GM18868 (cell line): ENCODE data around the gene PTPRF.

Source experiments
- ATAC-seq: cut with Tn5 transposase; IDR thresholded peaks from one replicate; pipeline ENCODE4 v1.9.1; 2021; ENCODE audit warnings: mild to moderate bottlenecking, moderate library complexity; ENCODE audit not compliant: unreplicated experiment

Gene PTPRF

DNA sequence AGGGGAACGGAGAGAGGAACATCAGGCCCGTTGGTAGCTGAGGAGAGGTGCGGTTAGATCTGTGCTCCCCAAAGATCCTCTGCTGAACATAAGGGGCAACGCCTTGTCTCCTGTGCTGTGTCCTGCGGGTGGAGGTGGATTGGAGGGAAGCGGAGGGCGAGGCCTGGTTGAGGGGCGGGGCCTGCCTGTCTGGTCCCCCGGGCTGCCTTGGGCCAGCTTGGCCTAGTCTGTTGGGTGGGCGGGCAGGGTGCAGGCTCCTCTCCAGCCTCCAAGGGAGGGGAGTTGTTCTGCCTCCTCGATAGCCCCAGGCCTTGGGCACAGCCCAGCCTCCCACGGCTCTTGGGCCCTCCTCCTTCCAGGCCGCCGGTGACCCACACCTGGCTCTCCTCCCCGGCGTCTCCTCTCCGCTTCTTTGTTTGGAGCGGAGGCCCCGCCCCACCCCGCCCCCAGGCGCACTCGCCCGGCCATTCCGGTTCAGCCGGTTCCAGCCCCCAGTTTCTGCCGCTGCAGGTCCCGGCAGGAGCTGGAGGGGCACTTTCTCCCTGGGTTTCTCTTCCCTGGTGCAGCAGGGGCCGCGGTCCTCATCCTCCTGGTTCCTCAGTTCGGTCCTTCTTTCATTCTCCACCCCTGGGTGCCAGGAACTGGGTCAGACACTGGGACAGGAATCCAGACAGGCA, 19.4 kb downstream of the PTPRF start:
- no peak for ATAC-seq

DNA sequence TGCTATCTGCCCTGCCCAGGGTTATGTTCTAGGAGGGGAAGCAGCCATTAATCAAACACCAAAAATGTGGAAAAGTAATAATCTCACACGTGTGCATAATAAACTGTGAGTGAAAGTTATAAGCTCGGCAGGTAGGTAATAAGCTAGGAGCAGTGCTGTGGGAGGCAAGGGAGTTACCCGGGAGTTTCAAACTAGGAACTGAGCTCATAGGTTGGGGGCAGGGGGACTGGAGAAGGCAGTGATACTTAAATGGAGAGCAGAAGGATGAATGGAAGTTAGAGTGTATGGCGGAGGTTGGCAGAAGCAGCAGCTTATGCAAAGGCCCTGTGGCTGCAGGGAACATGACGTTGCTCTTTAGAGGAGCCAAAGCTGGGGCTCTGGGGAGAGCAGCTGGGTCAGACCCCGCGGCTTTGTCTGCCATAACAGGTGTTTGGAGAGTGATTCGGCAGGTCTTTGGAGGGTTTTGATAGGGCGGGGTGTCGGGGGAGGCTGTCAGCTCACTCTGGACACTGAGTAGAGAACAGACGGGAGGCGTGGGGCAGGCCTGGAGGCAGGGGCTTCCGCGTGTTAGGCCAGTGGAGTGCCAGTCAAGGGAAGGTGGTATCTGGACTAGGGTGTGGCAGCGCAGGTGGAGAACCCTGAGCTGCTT, 20.0 kb downstream of the PTPRF start:
- ATAC-seq: no peak

GRCh38 chr1:43551396-43551888, 20.8 kb downstream of the PTPRF start:
- ATAC-seq: no peak

- ATAC-seq: no peak
These were observed 21.5 kb downstream of the PTPRF start for GRCh38 chr1:43552059-43552742.

DNA sequence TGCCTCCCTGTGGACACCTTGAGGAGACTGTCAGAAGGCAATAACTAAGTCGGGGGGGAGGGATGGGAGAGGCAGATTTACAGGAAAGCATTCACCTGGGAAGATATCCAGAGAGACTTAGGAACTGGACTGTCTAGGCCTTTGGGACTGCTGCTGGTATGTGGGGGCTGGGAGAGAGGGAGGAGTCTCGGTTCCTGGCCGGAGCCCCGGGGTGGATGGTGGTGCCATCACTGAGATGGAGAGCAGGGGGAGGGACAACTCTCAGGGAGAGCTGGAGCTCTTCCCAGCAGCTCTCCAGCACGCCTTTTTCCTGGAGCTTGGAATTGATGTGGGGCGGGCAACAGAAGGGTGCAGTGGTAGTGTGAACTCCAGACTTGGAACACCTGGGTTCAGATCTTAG, 22.1 kb downstream of the PTPRF start:
- no peak for ATAC-seq

DNA sequence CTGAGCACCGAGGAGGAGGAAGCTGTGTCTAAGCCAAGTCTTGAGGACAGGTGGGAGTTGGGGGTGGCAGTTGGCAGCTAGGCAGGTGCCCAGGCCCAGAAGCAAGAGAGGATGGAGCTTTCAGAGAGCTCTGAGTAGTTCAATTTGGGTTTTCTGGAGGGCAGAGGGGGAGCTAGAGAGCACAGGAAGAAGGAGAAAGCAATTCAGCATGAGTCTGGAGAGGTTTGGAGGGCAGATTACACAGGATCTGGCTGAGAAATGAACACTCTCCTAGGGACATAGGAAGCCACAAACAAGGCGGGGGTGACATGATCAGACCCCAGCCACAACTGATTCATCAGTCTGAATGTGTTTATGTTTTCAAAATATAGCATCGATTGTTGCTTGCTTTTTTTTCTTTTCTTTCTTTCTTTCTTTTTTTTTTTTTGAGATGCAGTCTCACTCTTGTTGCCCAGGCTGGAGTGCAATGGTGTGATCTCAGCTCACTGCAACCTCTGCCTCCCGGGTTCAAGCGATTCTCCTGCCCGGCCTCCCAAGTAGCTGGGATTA, 23.8 kb downstream of the PTPRF start:
- no peak for ATAC-seq

DNA sequence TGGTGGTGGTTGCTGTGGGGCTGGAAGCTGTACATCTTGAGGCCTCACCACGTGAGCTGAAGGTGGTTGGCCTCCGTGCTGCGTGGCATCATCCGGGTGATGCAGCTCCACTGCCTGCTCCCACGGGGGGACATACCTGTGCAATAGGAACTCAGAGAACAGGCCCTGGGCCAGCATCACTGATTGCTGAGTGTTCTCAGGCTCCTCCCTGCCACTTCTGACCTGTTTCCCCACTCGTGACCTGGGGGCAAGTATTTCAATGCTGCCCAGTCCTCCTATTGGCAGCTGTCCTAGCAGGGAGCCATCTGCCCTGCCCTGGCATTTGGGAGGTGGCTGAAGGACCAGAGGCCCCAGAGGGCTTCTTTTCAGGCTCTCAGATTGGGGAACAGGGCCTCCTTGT, 26.1 kb downstream of the PTPRF start:
- ATAC-seq: no peak

DNA sequence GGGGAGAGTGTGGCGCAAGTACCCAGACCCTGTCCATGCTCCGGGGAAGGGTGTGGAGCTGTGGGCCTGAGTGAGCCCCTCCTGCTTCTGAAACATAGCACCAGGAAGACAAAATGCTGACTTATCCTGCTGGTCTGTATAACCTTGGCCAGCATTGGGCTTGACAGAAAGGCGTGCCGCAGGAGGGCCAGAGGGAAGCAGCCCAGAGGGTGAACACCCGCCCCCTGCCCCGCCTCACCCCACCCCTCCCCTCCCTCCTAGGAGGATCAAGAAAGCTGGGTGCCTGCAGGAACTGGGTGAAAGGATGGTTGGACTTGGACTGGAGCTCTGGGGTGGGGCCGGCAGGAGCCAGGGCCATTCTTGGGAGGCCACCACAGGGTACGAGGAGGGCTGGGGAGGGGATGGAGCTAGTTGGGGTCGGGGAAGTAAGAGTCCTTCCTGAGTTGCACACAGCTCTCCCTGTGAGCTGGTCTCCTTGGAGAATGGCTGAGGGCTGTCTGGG, 27.1 kb downstream of the PTPRF start:
- no peak for ATAC-seq

- ATAC-seq: no peak
These were observed 27.7 kb downstream of the PTPRF start for GRCh38 chr1:43558346-43558841.

- ATAC-seq: no peak
These were observed 29.0 kb downstream of the PTPRF start for GRCh38 chr1:43559714-43560113.

DNA sequence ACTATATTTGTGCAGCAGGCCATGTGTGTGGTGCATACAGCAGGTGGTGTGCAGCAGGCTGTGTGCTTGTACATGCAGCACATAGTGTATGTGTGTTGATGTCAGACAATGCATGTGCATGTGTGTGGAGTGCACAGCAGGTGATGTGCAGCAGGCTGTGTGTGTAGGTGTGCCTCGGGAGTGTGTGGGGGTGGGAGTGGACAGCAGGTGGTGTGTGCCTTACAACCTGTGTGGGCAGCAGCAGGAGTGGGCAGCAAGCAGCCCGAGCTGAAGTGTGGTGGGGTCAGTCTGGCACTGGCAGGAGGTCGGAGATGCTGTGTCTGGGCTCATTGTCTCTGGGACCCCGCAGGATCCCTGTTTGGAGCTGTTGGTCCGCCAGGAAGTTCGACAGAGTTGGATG, 29.6 kb downstream of the PTPRF start:
- no peak for ATAC-seq

DNA sequence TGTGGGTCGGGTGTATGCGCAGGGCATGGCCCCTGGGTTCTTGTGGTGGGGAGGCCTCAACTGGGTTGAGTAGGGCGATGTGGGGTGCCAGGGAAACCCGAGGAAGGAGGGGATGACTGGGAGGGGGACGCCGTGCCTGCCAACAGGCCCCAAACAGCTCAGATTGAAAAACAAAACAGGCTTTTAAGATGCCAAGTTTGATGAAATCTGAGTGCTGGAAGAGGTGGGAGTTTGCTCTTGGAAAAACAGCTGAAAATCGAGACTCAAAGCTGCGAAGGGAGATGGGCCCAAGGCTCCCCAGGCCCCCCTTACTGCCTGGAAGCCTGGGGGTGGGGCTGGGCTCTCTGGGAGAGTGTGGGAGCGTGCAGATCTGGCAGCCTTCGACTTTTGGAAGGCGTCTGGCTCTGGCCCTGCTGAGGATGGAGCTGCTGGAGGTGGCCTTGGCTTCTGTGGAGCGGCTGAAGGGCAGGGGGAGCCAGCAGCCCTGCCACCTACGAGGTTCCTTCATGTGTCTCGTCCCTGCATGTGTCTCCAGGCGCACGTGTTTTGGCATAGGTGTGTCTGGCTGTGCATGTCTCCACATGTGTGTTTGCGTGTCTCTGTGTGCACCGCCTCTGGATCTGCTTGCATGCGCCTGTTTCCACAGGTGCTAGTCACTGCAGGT, 33.3 kb downstream of the PTPRF start:
- no peak for ATAC-seq

DNA sequence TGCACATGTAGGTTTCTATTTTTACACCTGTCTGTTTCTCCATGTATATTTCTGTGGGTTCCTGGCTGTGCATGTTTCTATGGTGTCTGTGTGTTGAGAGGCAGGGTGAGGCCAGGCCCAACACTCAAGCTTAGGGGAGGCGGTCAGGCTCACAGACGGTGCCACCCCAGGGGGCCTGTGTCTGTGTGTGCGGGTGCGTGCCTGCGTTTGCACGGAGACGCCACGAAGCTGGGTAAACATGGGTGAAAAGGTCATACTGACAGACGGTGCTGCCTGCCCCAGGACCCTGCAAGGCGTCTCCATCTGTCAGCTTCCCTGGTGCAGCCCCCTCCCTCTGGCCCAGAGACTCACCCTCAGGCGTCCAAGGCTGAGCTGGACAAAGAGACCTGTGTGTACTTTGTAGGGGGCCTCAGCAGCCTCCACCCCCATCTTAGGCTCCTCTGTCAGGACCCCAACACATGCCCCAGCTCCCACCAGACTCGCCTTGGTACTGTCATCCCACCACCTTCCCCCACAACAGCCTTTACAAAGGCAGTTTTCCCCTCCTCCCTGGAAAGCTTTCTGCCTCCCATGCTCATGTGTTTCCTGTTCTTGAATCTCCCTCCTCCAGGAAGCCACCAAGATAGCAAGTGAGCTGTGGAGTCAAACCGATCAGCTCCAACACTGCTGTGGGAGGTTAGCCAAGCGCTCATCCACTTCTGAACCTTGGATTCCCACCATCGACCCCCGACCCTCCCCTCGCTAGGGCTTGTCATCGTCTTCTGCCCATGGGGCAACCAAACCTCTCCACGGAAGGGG, 34.1 kb downstream of the PTPRF start:
- ATAC-seq: no peak

DNA sequence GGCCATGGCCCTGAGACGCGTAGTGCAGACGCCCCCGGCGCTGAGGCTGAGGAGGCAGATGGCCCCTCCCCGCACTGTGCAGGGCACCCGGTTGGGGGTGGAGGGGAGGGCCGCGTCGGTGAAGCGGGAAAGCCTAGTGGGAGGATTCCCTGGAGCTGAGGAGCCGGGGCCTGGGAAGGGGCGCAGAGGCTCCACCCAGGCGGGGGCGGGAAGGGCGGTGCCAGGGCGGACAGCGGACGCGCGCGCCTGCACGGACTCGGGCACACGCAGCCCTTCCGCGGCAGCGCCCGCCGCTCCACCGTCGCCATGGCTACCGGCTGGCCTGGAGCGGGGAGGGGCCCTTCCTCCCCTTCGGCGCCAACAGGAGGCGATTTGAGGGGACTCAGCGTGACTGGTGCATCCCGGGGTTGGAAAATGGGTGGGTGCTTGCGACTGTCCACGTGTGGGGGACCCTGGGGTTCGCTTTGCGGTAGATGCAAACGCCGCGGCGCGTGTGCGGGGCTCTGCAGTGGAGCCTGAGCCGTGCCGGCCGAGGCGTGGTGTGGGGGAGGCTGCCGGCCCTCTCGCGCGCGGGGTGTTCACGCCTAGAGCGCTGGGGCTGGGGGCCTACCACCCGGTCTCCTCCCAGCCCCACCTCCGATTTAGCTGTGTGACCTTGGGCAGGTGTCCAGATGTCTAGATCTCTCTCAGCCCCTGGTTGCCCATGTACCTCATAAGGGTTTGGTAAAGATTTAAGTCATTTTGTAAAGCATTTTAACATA, 35.1 kb downstream of the PTPRF start:
- peak; percentile 45 for ATAC-seq

DNA sequence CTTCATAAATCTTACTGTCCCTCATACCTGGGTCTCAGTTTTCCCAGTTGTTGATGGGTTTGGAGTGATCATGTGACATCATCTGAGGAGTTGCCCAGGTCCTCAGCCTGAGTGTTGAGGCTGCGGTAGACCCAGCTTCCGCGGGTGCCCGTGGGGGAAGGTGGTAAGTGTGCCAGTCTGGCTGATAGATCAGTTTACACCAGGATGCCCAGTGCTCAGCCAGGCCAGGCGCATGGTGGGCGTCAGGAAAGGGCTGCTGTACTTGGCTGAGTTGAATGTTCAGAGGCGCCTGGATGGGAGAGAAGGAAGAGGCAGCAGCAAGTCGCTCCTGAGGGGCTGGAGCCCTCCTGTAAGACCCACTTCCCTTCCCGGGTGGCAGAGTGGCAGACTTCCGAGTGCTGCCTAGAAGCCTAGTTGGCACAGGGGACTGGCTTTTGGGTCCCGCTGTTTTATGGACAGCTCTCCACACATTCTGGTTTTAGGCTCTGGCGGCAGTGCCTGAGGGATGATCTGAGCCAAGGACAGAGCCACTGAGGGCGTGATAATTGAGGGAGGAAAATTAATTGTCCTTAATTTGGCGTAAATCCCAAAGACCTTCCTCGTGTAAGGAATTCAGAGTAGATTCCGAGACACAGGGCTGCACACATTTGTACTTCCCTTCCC, 35.8 kb downstream of the PTPRF start:
- no peak for ATAC-seq

- peak; percentile 70 for ATAC-seq
These were observed 38.5 kb downstream of the PTPRF start for GRCh38 chr1:43569175-43569574.

DNA sequence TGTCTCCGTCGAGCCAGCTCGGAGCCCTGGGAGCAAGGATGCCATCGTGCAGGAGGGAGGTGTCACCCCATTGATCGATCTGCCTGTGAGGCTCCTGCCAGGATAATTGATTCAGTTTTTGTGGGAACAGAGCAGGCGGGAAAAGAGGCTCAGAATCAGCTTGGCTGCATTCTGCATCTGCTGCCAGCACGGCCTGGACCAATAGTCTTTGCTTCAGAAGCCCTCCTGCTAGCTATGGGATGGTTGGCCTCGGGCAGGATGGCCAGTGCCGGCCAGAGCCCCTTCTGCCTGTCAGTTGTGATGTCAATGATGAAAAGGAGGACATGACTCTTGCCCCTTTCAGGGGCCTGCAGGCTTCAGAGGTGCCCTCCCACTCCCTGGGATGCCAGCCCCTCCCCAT, 39.6 kb downstream of the PTPRF start:
- no peak for ATAC-seq

- no peak for ATAC-seq
These were observed 40.0 kb downstream of the PTPRF start for GRCh38 chr1:43570715-43571114.

GRCh38 chr1:43572084-43572483, 41.4 kb downstream of the PTPRF start:
- no peak for ATAC-seq
